Fibroblast of lung (primary cell): Measurements from ENCODE around the gene APBA1.

ENCODE experiments used
- EZH2 ChIP-seq: IDR thresholded peaks from 2 replicates; pipeline ENCODE4 v1.5.1; 2012; ENCODE audit warnings: low read length, control low read depth, mild to moderate bottlenecking; ENCODE audit errors: missing control alignments
- TF ChIP-seq, protein P1 (sequence below), 2 donors: IDR thresholded peaks in 1 of 2; conservative IDR thresholded peaks in 1 of 2; 1 replicate in 1 of 2; 2 replicates in 1 of 2; pipeline ENCODE4 v1.5.1; 2011 to 2012; ENCODE audit warnings: low read length in 2 of 2, control low read depth in 1 of 2, inconsistent platforms in 1 of 2, low read depth in 1 of 2, mild to moderate bottlenecking in 1 of 2

DNA sequence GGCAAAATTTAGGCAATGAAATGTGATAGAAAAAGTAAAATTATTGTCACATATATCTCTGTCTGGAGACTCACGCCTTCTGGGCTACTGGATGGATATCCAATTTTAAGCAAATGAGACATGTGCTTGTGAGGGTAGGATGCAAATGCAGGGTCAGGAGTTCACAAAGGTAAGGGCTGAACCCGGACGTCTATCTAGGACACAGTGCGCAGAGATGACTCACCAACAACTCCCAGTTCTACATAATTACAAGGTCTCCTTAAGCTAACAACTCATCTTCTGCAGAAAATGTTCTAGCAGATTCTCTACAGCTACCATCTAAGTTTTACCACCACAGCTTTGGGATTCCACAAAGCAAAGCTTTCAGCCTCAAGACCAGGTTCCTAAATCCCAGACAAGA lies 186.7 kb downstream of the APBA1 start:
- TF ChIP-seq, protein P1, sequence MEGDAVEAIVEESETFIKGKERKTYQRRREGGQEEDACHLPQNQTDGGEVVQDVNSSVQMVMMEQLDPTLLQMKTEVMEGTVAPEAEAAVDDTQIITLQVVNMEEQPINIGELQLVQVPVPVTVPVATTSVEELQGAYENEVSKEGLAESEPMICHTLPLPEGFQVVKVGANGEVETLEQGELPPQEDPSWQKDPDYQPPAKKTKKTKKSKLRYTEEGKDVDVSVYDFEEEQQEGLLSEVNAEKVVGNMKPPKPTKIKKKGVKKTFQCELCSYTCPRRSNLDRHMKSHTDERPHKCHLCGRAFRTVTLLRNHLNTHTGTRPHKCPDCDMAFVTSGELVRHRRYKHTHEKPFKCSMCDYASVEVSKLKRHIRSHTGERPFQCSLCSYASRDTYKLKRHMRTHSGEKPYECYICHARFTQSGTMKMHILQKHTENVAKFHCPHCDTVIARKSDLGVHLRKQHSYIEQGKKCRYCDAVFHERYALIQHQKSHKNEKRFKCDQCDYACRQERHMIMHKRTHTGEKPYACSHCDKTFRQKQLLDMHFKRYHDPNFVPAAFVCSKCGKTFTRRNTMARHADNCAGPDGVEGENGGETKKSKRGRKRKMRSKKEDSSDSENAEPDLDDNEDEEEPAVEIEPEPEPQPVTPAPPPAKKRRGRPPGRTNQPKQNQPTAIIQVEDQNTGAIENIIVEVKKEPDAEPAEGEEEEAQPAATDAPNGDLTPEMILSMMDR (conservative IDR thresholded peaks at IDR 0.05 in 1 of 2, IDR thresholded peaks at IDR 0.05 in 1 of 2; ENCODE audit: low read depth in 1 of 2, low read length in 2 of 2), result no peak
- no peak for TF ChIP-seq EZH2
